Natural killer cell (primary cell): Measurements from ENCODE around the gene NUP133. TPM values are rescaled to one million over a fixed set of nuclear protein-coding genes. Genes with fewer than 3 reads are reported as not detected.

Experiments
- ATAC-seq, 3 donors: fragments of 150-1000 bp in 2 of 3; fragments of 200-7000 bp in 1 of 3; cut with Tn5 transposase; 1 replicate in 1 of 3; 2 replicates in 2 of 3; pipeline ENCODE4 v1.10.0; 2021; ENCODE audit warnings: mild to moderate bottlenecking in 2 of 3, moderate library complexity in 2 of 3
- DNase-seq, 2 donors: peaks; one replicate each; pipeline versions ENCODE4 v3.0.0 to v3.0.0-alpha.2; 2013 to 2021; ENCODE audit warnings: mixed read lengths in 1 of 2
- H3K27ac ChIP-seq: one replicate; pipeline ENCODE4 v1.5.1; 2013; ENCODE audit warnings: mild to moderate bottlenecking, low read length
- H3K27me3 ChIP-seq: one replicate; pipeline ENCODE4 v1.6.1; 2013; ENCODE audit warnings: low read length; ENCODE audit not compliant: control insufficient read depth, insufficient read depth
- H3K36me3 ChIP-seq: one replicate; pipeline ENCODE4 v1.6.1; 2013; ENCODE audit warnings: low read length; ENCODE audit not compliant: control insufficient read depth, insufficient read depth
- H3K4me1 ChIP-seq: one replicate; pipeline ENCODE4 v1.6.1; 2013; ENCODE audit warnings: low read length; ENCODE audit not compliant: control insufficient read depth, insufficient read depth
- H3K4me3 ChIP-seq: one replicate; pipeline ENCODE4 v1.5.1; 2013; ENCODE audit warnings: low read length
- H3K9me3 ChIP-seq: one replicate; pipeline ENCODE4 v1.6.1; 2013; ENCODE audit warnings: low read length; ENCODE audit not compliant: control insufficient read depth, insufficient read depth
- H3K27ac Mint-ChIP-seq, 2 donors: one replicate each; pipeline ENCODE4 v1.8.0; 2022; ENCODE audit warnings: mild to moderate bottlenecking in 2 of 2, mixed read lengths in 2 of 2, moderate library complexity in 1 of 2
- H3K27me3 Mint-ChIP-seq, 2 donors: one replicate each; pipeline ENCODE4 v1.8.0; 2022; ENCODE audit warnings: low read depth in 2 of 2, mixed read lengths in 2 of 2
- H3K36me3 Mint-ChIP-seq: one replicate; pipeline ENCODE4 v1.8.0; 2022; ENCODE audit warnings: mixed read lengths
- H3K4me1 Mint-ChIP-seq, 2 donors: one replicate each; pipeline ENCODE4 v1.8.0; 2022; ENCODE audit warnings: mixed read lengths in 2 of 2
- H3K4me3 Mint-ChIP-seq: one replicate; pipeline ENCODE4 v1.8.0; 2022; ENCODE audit warnings: mild to moderate bottlenecking, moderate library complexity, mixed read lengths
- H3K9me3 Mint-ChIP-seq, 2 donors: one replicate each; pipeline ENCODE4 v1.8.0; 2022; ENCODE audit warnings: mixed read lengths in 2 of 2
- CTCF ChIP-seq: fragments of 200-600 bp; IDR thresholded peaks from one replicate; pipeline ENCODE4 v1.8.0; 2022; ENCODE audit warnings: antibody characterized with exemption
- WGBS: methylation state at CpG from one replicate; pipeline ENCODE4 v1.1.7; 2013; ENCODE audit warnings: missing lambda C conversion rate; ENCODE audit not compliant: insufficient coverage; 5-methylcytosine and 5-hydroxymethylcytosine counted together
- intact Hi-C: fragments of 100-400 bp; cut with micrococcal nuclease; formaldehyde crosslinking; loops from one replicate; pipeline ENCODE4 v1.14.2; 2022
- total RNA-seq, 4 donors: library from RNA; stranded (reverse); fragments of 120-200 nt in 1 of 4; gene quantifications; one replicate each; pipeline versions ENCODE4 v1.2.3 to v1.2.4, GENCODE V29; 2013 to 2022

NUP133 gene
- total RNA-seq, 3 donors from 2014 or later (not counting 1 experiment from before 2014, with no cell fraction given), result 34.5 to 40.1 (median 38.4) TPM

- intact Hi-C loops, result loop anchor here (1.0 to 5.0 kb wide), 3 partner anchors 28 to 238 kb away; partner anchors contain the start of genes ABCB10 and RAB4A
- Histone ChIP-seq H3K27me3 (no peaks in the 10 kb centered on the region), H3K9me3 (no peaks in the 10 kb centered on the region), H3K4me3 (peak overlapping the region; percentile 83), H3K36me3 (peaks cover 3% of the 10 kb centered on the region), H3K27ac (peak overlapping the region; percentile 92), H3K4me1 (peaks cover 7% of the 10 kb centered on the region)
- peak overlapping the region; percentile 92 for H3K4me3 Mint-ChIP-seq
- peaks cover 20 to 25% of the 10 kb centered on the region in 2 donors for H3K4me1 Mint-ChIP-seq
- no peaks in the 10 kb centered on the region for H3K36me3 Mint-ChIP-seq
- ATAC-seq, result no peak
- 76% methylated on average over 4 of the region's 7 CpGs for whole genome bisulfite sequencing
- no peak for DNase-seq
- H3K9me3 Mint-ChIP-seq, result no peaks in the 10 kb centered on the region
- no peak for TF ChIP-seq CTCF
- H3K27ac Mint-ChIP-seq, result peak overlapping the region; percentile 96
- peaks cover 0 to 4% of the 10 kb centered on the region in 2 donors for H3K27me3 Mint-ChIP-seq
Measured at GRCh38 chr1:229508823-229509337, 739 bp upstream of the NUP133 start.

GRCh38 chr1:229507502-229507901 lies 639 bp downstream of the NUP133 start:
- Mint-ChIP-seq H3K27me3 (peaks cover 0 to 4% of the 10 kb centered on the region in 2 donors), H3K4me3 (peak overlapping the region; percentile 92), H3K27ac (peak overlapping the region; percentile 96), H3K36me3 (no peaks in the 10 kb centered on the region), H3K9me3 (no peaks in the 10 kb centered on the region), H3K4me1 (peaks cover 20 to 25% of the 10 kb centered on the region in 2 donors)
- Histone ChIP-seq H3K36me3 (peaks cover 5% of the 10 kb centered on the region), H3K27ac (peak overlapping the region; percentile 92), H3K4me1 (peaks cover 7% of the 10 kb centered on the region), H3K27me3 (no peaks in the 10 kb centered on the region), H3K9me3 (no peaks in the 10 kb centered on the region), H3K4me3 (peak overlapping the region; percentile 83)
- no peak for TF ChIP-seq CTCF
- intact Hi-C loops, result loop anchor here (5.0 kb wide), 1 partner anchor 50 kb away; the partner anchor contains the start of gene ABCB10
- DNase-seq (no peak), ATAC-seq (no peak)
- WGBS, result 0% methylated on average over 2 of the region's 5 CpGs

GRCh38 chr1:229506633-229507032 lies 1.5 kb downstream of the NUP133 start:
- H3K36me3 Mint-ChIP-seq, result no peaks in the 10 kb centered on the region

More at GRCh38 chr1:229506633-229507032, 1.5 kb downstream of the NUP133 start:
- no peak for ATAC-seq
- no peak for TF ChIP-seq CTCF
- peaks cover 7% of the 10 kb centered on the region for H3K4me1 ChIP-seq
- peak overlapping the region; percentile 67 for H3K4me3 Mint-ChIP-seq
- H3K27ac Mint-ChIP-seq, result peak overlapping the region; percentile 96
- H3K36me3 ChIP-seq, result peaks cover 10% of the 10 kb centered on the region
- H3K4me3 ChIP-seq, result no peak overlapping the region
- no peaks in the 10 kb centered on the region for H3K9me3 ChIP-seq
- WGBS, result 97% methylated on average over 6 of the region's 8 CpGs
- peaks cover 0 to 4% of the 10 kb centered on the region in 2 donors for H3K27me3 Mint-ChIP-seq
- H3K9me3 Mint-ChIP-seq, result no peaks in the 10 kb centered on the region
- intact Hi-C loops, result loop anchor here (5.0 kb wide), 1 partner anchor 51 kb away; the partner anchor contains the start of gene ABCB10
- H3K27me3 ChIP-seq, result no peaks in the 10 kb centered on the region
- H3K27ac ChIP-seq, result no peak overlapping the region
- H3K4me1 Mint-ChIP-seq, result peaks cover 20 to 25% of the 10 kb centered on the region in 2 donors
- DNase-seq, result no peak
